CD14-positive monocyte (primary cell): ENCODE results near the gene PRSS27. TPM values are rescaled to one million over a fixed set of nuclear protein-coding genes. Genes with fewer than 3 reads are reported as not detected.
"Not testable (repeated sequence)": the region's sequence is repeated elsewhere in the genome, so short reads cannot be mapped to it uniquely, and the experiment has no call there.

Experiments
- DNase-seq, 3 donors: peaks; one replicate each; pipeline ENCODE4 v3.0.0-alpha.2; 2011 to 2022
- H2AFZ ChIP-seq: 2 replicates; pipeline ENCODE4 v1.6.0; 2012; ENCODE audit warnings: mild to moderate bottlenecking, low read depth, low read length, inconsistent platforms; ENCODE audit not compliant: insufficient read depth, poor library complexity, severe bottlenecking
- H3K27ac ChIP-seq, 2 donors: 1 replicate in 1 of 2; 2 replicates in 1 of 2; pipeline ENCODE4 v1.5.1; 2012 to 2013; ENCODE audit warnings: low read length in 2 of 2, control low read depth in 1 of 2, inconsistent platforms in 1 of 2, low read depth in 1 of 2, mild to moderate bottlenecking in 1 of 2
- H3K27me3 ChIP-seq, 2 donors: one replicate each; pipeline versions ENCODE4 v1.6.0 to v1.6.1; 2011 to 2013; ENCODE audit warnings: low read length in 2 of 2; ENCODE audit not compliant: control insufficient read depth in 2 of 2, insufficient read depth in 2 of 2
- H3K36me3 ChIP-seq, 2 donors: replicated peaks in 1 of 2; 1 replicate in 1 of 2; 2 replicates in 1 of 2; pipeline versions ENCODE4 v1.5.1 to v1.6.1; 2012 to 2013; ENCODE audit warnings: low read length in 2 of 2, control low read depth in 1 of 2, inconsistent platforms in 1 of 2, mild to moderate bottlenecking in 1 of 2; ENCODE audit not compliant: insufficient read depth in 2 of 2, control insufficient read depth in 1 of 2
- H3K4me1 ChIP-seq, 2 donors: 1 replicate in 1 of 2; 2 replicates in 1 of 2; pipeline versions ENCODE4 v1.5.1 to v1.6.1; 2012 to 2013; ENCODE audit warnings: low read length in 2 of 2, control low read depth in 1 of 2, inconsistent platforms in 1 of 2, mild to moderate bottlenecking in 1 of 2, moderate library complexity in 1 of 2; ENCODE audit not compliant: insufficient read depth in 2 of 2, control insufficient read depth in 1 of 2
- H3K4me2 ChIP-seq: replicated peaks from 2 replicates; pipeline ENCODE3; 2012; ENCODE audit warnings: low read length, moderate library complexity, mild to moderate bottlenecking; ENCODE audit not compliant: poor library complexity, severe bottlenecking; ENCODE audit errors: extremely low read depth
- H3K4me3 ChIP-seq, 3 experiments: fragments of 200-600 bp in 1 of 3; sonication (generic) in 1 of 3; replicated peaks in 1 of 3; 1 replicate in 2 of 3; 2 replicates in 1 of 3; pipeline ENCODE4 v1.5.1; 2011 to 2013; ENCODE audit warnings: low read length in 3 of 3, mild to moderate bottlenecking in 3 of 3, control low read depth in 2 of 3, low read depth in 2 of 3, inconsistent platforms in 1 of 3, moderate library complexity in 1 of 3
- H3K79me2 ChIP-seq: 2 replicates; pipeline ENCODE4 v1.6.0; 2012; ENCODE audit warnings: mild to moderate bottlenecking, control low read depth, inconsistent platforms, low read length, moderate library complexity; ENCODE audit not compliant: insufficient read depth
- H3K9ac ChIP-seq: 2 replicates; pipeline ENCODE4 v1.6.0; 2017; ENCODE audit warnings: low read length, mild to moderate bottlenecking; ENCODE audit not compliant: insufficient read depth, poor library complexity, severe bottlenecking
- H3K9me3 ChIP-seq, 2 donors: replicated peaks in 1 of 2; 1 replicate in 1 of 2; 2 replicates in 1 of 2; pipeline versions ENCODE4 v1.5.1 to v1.6.1; 2012 to 2013; ENCODE audit warnings: low read length in 2 of 2, control low read depth in 1 of 2; ENCODE audit not compliant: control insufficient read depth in 1 of 2, insufficient read depth in 1 of 2
- H4K20me1 ChIP-seq: 2 replicates; pipeline ENCODE4 v1.6.0; 2012; ENCODE audit warnings: mild to moderate bottlenecking, low read length, control low read depth, moderate library complexity; ENCODE audit not compliant: insufficient read depth
- H3K27ac Mint-ChIP-seq, 7 donors: one replicate each; pipeline ENCODE4 v1.8.0; 2020; ENCODE audit warnings: mild to moderate bottlenecking in 7 of 7, mixed read lengths in 7 of 7, moderate library complexity in 6 of 7, inconsistent platforms in 2 of 7
- H3K27me3 Mint-ChIP-seq, 3 donors: one replicate each; pipeline ENCODE4 v1.8.0; 2021 to 2022; ENCODE audit warnings: low read depth in 3 of 3, mild to moderate bottlenecking in 3 of 3, mixed read lengths in 3 of 3, moderate library complexity in 3 of 3, inconsistent platforms in 1 of 3
- H3K36me3 Mint-ChIP-seq, 2 donors: one replicate each; pipeline ENCODE4 v1.8.0; 2020; ENCODE audit warnings: mixed read lengths in 2 of 2, inconsistent platforms in 1 of 2, mild to moderate bottlenecking in 1 of 2
- H3K4me1 Mint-ChIP-seq: one replicate; pipeline ENCODE4 v1.8.0; 2020; ENCODE audit warnings: mild to moderate bottlenecking, mixed read lengths
- H3K4me3 Mint-ChIP-seq, 2 donors: one replicate each; pipeline ENCODE4 v1.8.0; 2020; ENCODE audit warnings: mild to moderate bottlenecking in 2 of 2, mixed read lengths in 2 of 2, moderate library complexity in 1 of 2
- H3K9me3 Mint-ChIP-seq, 7 donors: one replicate each; pipeline ENCODE4 v1.8.0; 2020 to 2022; ENCODE audit warnings: mixed read lengths in 7 of 7, mild to moderate bottlenecking in 6 of 7, moderate library complexity in 6 of 7, inconsistent platforms in 2 of 7
- CTCF ChIP-seq: fragments of 200-600 bp; IDR thresholded peaks from one replicate; pipeline ENCODE4 v1.8.0; 2022; ENCODE audit warnings: antibody characterized with exemption, mild to moderate bottlenecking
- WGBS: methylation state at CpG from one replicate; pipeline ENCODE4 v1.1.5; 2013; ENCODE audit warnings: missing lambda C conversion rate; ENCODE audit not compliant: insufficient coverage; 5-methylcytosine and 5-hydroxymethylcytosine counted together
- intact Hi-C, 2 donors: fragments of 100-400 bp; cut with micrococcal nuclease; formaldehyde crosslinking; loops; one replicate each; pipeline versions ENCODE4 v1.15.0 to v1.15.1; 2023
- polyA plus RNA-seq, 3 donors: library from polyadenylated mRNA; depleted of rRNA in 1 of 3; unstranded in 2 of 3; stranded (reverse) in 1 of 3; fragments of 300-500 nt in 2 of 3; fragments of >200 nt in 1 of 3; fragmentation: Illumina TruSeq in 2 of 3; gene quantifications; 1 replicate in 2 of 3; 2 replicates in 1 of 3; pipeline ENCODE4 v1.2.3, GENCODE V29; 2012 to 2021

The PRSS27 gene
- polyA plus RNA-seq, 3 donors, result 1.1 TPM; not detected in 2

GRCh38 chr16:2687531-2688308, 32.3 kb downstream of the PRSS27 start:
- Mint-ChIP-seq H3K36me3 (peaks cover 11 to 30% of the 10 kb centered on the region in 2 donors), H3K4me1 (peaks cover 43% of the 10 kb centered on the region), H3K4me3 (peak overlapping the region; percentile 76 to 88), H3K27ac (peak overlapping the region in 6 of 7 donors; percentile 10 to 94 (median 90)), H3K9me3 (peaks cover 0 to 2% (median 0%) of the 10 kb centered on the region in 7 donors), H3K27me3 (peaks cover 0 to 4% (median 0%) of the 10 kb centered on the region in 3 donors)
- H3K9me3 ChIP-seq, result no peaks in the 10 kb centered on the region
- peaks cover 48 to 49% of the 10 kb centered on the region in 2 donors for H3K4me1 ChIP-seq
- H2AFZ ChIP-seq, result no peak overlapping the region
- peak overlapping the region in 1 of 3 experiments; percentile 69 for H3K4me3 ChIP-seq
- peaks cover 63% of the 10 kb centered on the region for H4K20me1 ChIP-seq
- peak overlapping the region; percentile 79 for H3K4me2 ChIP-seq
- H3K36me3 ChIP-seq, result peaks cover 25 to 28% of the 10 kb centered on the region in 2 donors
- no peak for TF ChIP-seq CTCF
- intact Hi-C loops, result no loop called here
- peak overlapping the region; percentile 9 to 70 for H3K27ac ChIP-seq
- WGBS, result 32% methylated on average over 12 of the region's 19 CpGs
- no peak for DNase-seq
- no peak overlapping the region for H3K9ac ChIP-seq
- peaks cover 66% of the 10 kb centered on the region for H3K79me2 ChIP-seq
- H3K27me3 ChIP-seq, result no peaks in the 10 kb centered on the region

DNA sequence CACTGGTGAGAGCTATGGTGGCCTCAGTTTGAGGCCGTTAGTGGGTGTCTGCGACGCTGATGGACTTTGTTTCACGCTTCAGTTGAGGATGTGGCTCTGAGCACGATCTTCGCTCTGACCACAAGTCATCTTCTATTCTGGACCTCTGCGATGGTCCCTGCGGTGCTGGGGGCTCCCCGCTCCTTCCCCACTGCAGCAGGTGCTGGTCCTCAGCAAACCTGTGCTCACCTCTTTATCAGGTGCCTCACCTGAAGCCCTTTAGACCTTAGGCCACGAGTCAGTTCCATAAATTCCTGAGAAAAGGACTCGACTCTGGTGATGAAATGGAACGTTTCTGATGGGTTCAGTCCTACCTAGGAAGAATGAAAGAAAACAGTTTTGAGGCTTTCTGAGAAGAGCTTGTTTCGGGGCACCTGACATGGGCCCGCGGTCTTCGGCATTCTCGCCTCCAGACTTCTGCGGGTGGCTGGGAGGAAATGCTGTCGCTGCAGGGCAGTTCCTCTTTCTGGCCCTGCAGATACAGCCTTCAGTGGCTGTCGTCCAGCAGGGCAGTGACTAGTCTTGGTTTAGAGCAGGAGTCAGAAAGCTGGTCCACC, 33.0 kb downstream of the PRSS27 start:
- Histone ChIP-seq H3K9ac (no peak overlapping the region), H3K27ac (peak overlapping the region; percentile 66 to 70), H3K4me3 (peak overlapping the region; percentile 13 to 69 (median 34)), H3K36me3 (peaks cover 20% of the 10 kb centered on the region in 2 donors), H3K4me2 (peak overlapping the region; percentile 79), H3K9me3 (no peaks in the 10 kb centered on the region), H3K27me3 (no peaks in the 10 kb centered on the region), H3K79me2 (peaks cover 65% of the 10 kb centered on the region), H4K20me1 (peaks cover 59% of the 10 kb centered on the region), H2AFZ (no peak overlapping the region), H3K4me1 (peaks cover 48 to 52% of the 10 kb centered on the region in 2 donors)
- intact Hi-C loops, result no loop called here
- WGBS, result 3% methylated on average over 19 of the region's 20 CpGs
- peak; percentile 80 to 85 (median 84) for DNase-seq
- Mint-ChIP-seq H3K4me1 (peaks cover 44% of the 10 kb centered on the region), H3K36me3 (peaks cover 11 to 23% of the 10 kb centered on the region in 2 donors), H3K27me3 (peaks cover 0 to 4% (median 0%) of the 10 kb centered on the region in 3 donors), H3K4me3 (peak overlapping the region; percentile 76 to 88), H3K27ac (peak overlapping the region; percentile 85 to 94 (median 90)), H3K9me3 (peaks cover 0 to 2% (median 0%) of the 10 kb centered on the region in 7 donors)
- no peak for TF ChIP-seq CTCF

DNA sequence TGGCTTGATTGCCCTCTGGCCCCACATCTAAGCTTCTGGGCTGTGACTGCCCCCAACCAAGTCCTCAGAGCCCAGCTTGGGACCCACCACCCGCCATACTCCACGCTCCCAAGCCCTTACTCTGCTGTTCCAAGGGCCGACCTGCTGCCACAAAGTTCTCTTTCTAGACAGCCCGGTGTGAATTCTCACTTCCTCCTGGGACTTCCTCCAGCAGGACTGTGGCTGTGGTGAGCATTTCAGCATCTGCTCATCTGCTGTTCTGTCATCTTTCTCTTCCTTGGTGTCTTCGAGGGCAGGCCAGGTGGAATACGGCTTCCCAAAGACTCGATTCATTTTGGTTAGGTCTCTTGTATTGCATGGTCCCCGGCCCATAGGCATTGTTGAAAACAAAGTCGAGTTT, 33.9 kb downstream of the PRSS27 start:
- H3K4me2 ChIP-seq, DNase-seq, H2AFZ ChIP-seq, intact Hi-C loops, H3K27me3 ChIP-seq, H3K9ac ChIP-seq, H3K4me3 ChIP-seq, H3K27me3 Mint-ChIP-seq, H3K9me3 Mint-ChIP-seq, H3K9me3 ChIP-seq, H3K4me3 Mint-ChIP-seq: not testable (repeated sequence)
- Histone ChIP-seq H4K20me1 (peaks cover 49% of the 10 kb centered on the region), H3K27ac (peak overlapping the region in 1 of 2 donors; percentile 22), H3K79me2 (peaks cover 64% of the 10 kb centered on the region), H3K36me3 (peaks cover 11% of the 10 kb centered on the region in 2 donors), H3K4me1 (peaks cover 55 to 62% of the 10 kb centered on the region in 2 donors)
- H3K36me3 Mint-ChIP-seq, result peaks cover 9 to 15% of the 10 kb centered on the region in 2 donors
- WGBS, result no CpG with 5 or more reads among the region's 9 CpGs
- H3K27ac Mint-ChIP-seq, result peak overlapping the region in 2 of 7 donors; percentile 77 to 94
- H3K4me1 Mint-ChIP-seq, result peaks cover 50% of the 10 kb centered on the region
